Endothelial cell of umbilical vein (primary cell): ENCODE measurements around the gene LRRC72. TPM values are rescaled to one million over a fixed set of nuclear protein-coding genes. Genes with fewer than 3 reads are reported as not detected.

Experiments
- BruUV-seq: library from RNA; stranded (reverse); fragments of 400-500 nt; replicated peaks from 2 replicates; lab custom pipeline; 2021; lab: Mats Ljungman, UMichigan
- CTCF ChIA-PET: fragments of 300-600, 350-600 bp; sonication (Branson Sonifier 250); formaldehyde crosslinking; loops from one replicate; lab custom pipeline; 2021; ENCODE audit warnings: antibody characterized with exemption, inconsistent platforms; lab: Charles Lee
- POLR2A ChIA-PET: fragments of 300-600, 350-600 bp; sonication (Branson Sonifier 250); formaldehyde crosslinking; loops from one replicate; lab custom pipeline; 2021; ENCODE audit warnings: antibody characterized with exemption, inconsistent platforms; lab: Charles Lee
- DNase-seq: peaks from one replicate; pipeline ENCODE4 v3.0.0-alpha.2; 2011; ENCODE audit warnings: low read depth, low spot score
- FAIRE-seq: peaks from 2 replicates; lab custom pipeline; 2011; peaks lifted over from hg19 to GRCh38; lab: Jason Lieb, UNC
- H2AFZ ChIP-seq: 2 replicates; pipeline ENCODE4 v1.6.0; 2012; ENCODE audit warnings: low read depth, low read length, control low read depth, inconsistent platforms
- H3K27ac ChIP-seq: 2 replicates; pipeline ENCODE4 v1.5.1; 2011; ENCODE audit warnings: low read depth, mild to moderate bottlenecking, control low read depth, low read length, moderate library complexity; ENCODE audit not compliant: insufficient read depth
- H3K27me3 ChIP-seq, 2 experiments: 2 replicates each; pipeline versions ENCODE4 v1.6.0 to v1.6.1; 2011; ENCODE audit warnings: low read length in 2 of 2, mixed read lengths in 1 of 2; ENCODE audit not compliant: control insufficient read depth in 2 of 2, insufficient read depth in 2 of 2
- H3K36me3 ChIP-seq, 2 experiments: 2 replicates in 1 of 2; 3 replicates in 1 of 2; pipeline ENCODE4 v1.5.1; 2011; ENCODE audit warnings: low read length in 2 of 2, mild to moderate bottlenecking in 1 of 2, moderate library complexity in 1 of 2; ENCODE audit not compliant: control insufficient read depth in 2 of 2, insufficient read depth in 2 of 2; ENCODE audit errors: extremely low read depth in 1 of 2
- H3K4me1 ChIP-seq: 3 replicates; pipeline ENCODE4 v1.5.1; 2011; ENCODE audit warnings: mild to moderate bottlenecking, low read length; ENCODE audit not compliant: control insufficient read depth, insufficient read depth; ENCODE audit errors: extremely low read depth
- H3K4me2 ChIP-seq: 2 replicates; pipeline ENCODE4 v1.6.1; 2011; ENCODE audit warnings: low read length, control low read depth, mixed read lengths; ENCODE audit not compliant: insufficient read depth
- H3K4me3 ChIP-seq, 3 experiments: fragments of 200-600 bp in 1 of 3; sonication (generic), shearing (Covaris generic) in 1 of 3; replicated peaks in 1 of 3; 2 replicates each; pipeline ENCODE4 v1.5.1; 2011 to 2016; ENCODE audit warnings: control low read depth in 3 of 3, low read length in 3 of 3, mild to moderate bottlenecking in 2 of 3, inconsistent platforms in 1 of 3, low read depth in 1 of 3, moderate library complexity in 1 of 3; ENCODE audit not compliant: insufficient read depth in 1 of 3
- H3K79me2 ChIP-seq: 2 replicates; pipeline ENCODE4 v1.6.0; 2012; ENCODE audit warnings: low read length, inconsistent platforms; ENCODE audit not compliant: control insufficient read depth, insufficient read depth
- H3K9ac ChIP-seq: replicated peaks from 2 replicates; pipeline ENCODE3; 2011; ENCODE audit warnings: low read length, control low read depth; ENCODE audit not compliant: insufficient read depth; ENCODE audit errors: extremely low read depth
- H3K9me1 ChIP-seq: replicated peaks from 3 replicates; pipeline ENCODE4 v1.6.0; 2011; ENCODE audit warnings: mild to moderate bottlenecking, low read length; ENCODE audit not compliant: control insufficient read depth, insufficient read depth; ENCODE audit errors: extremely low read depth
- H3K9me3 ChIP-seq: replicated peaks from 2 replicates; pipeline ENCODE4 v1.5.1; 2012; ENCODE audit warnings: low read length, inconsistent platforms; ENCODE audit not compliant: control insufficient read depth, insufficient read depth
- H4K20me1 ChIP-seq: replicated peaks from 2 replicates; pipeline ENCODE3; 2011; ENCODE audit warnings: mild to moderate bottlenecking, low read length; ENCODE audit not compliant: control insufficient read depth, insufficient read depth; ENCODE audit errors: extremely low read depth
- EZH2 ChIP-seq: IDR thresholded peaks from 2 replicates; pipeline ENCODE4 v1.6.1; 2012; ENCODE audit warnings: borderline replicate concordance, low read depth, mild to moderate bottlenecking, moderate library complexity, low read length, inconsistent platforms; ENCODE audit not compliant: severe bottlenecking
- FOS ChIP-seq: IDR thresholded peaks from 2 replicates; pipeline ENCODE4 v1.6.1; 2011; ENCODE audit warnings: mild to moderate bottlenecking, low read length, moderate library complexity, borderline replicate concordance; ENCODE audit not compliant: insufficient read depth
- GATA2 ChIP-seq: IDR thresholded peaks from 2 replicates; pipeline ENCODE4 v1.7.0; 2011; ENCODE audit warnings: low read depth, mild to moderate bottlenecking, moderate library complexity, mixed read lengths, low read length; ENCODE audit not compliant: insufficient read length, insufficient read depth
- JUN ChIP-seq: IDR thresholded peaks from 2 replicates; pipeline ENCODE4 v1.6.1; 2011; ENCODE audit warnings: borderline replicate concordance, low read depth; ENCODE audit not compliant: insufficient read length, insufficient read depth
- POLR2AphosphoS5 ChIP-seq: IDR thresholded peaks from 2 replicates; pipeline ENCODE4 v1.6.1; 2012; ENCODE audit warnings: low read depth, mild to moderate bottlenecking, control low read depth, low read length, moderate library complexity; ENCODE audit not compliant: insufficient read depth
- dilution Hi-C: fragments of 300-500 bp; cut with MboI; formaldehyde crosslinking; loops from one replicate; pipeline ENCODE4 v1.15.0; 2019; ENCODE audit warnings: low sequenced_read_pairs; ENCODE audit not compliant: extremely low pct_ligation_motif_present
- intact Hi-C: fragments of 100-400 bp; cut with micrococcal nuclease; formaldehyde crosslinking; loops from one replicate; pipeline ENCODE4 v1.10.0; 2022
- polyA plus RNA-seq, 4 experiments: library from polyadenylated mRNA; depleted of rRNA in 3 of 4; stranded (reverse) in 3 of 4; unstranded in 1 of 4; fragments of >200 nt; gene quantifications; 2 replicates each; pipeline versions ENCODE4 v1.2.1 to v1.2.3, GENCODE V29; 2011 to 2012; ENCODE audit warnings: missing spikeins in 1 of 4
- total RNA-seq: library from RNA; stranded (reverse); gene quantifications from 2 replicates; pipeline ENCODE4 v1.2.3, GENCODE V29; 2021

The LRRC72 gene
- total and polyA plus RNA-seq, 2 donors (not counting 3 experiments of a cell fraction or from before 2014, with no cell fraction given) = not detected

- Histone ChIP-seq H2AFZ (no peak overlapping the region), H3K9ac (no peak overlapping the region), H3K4me3 (no peak overlapping the region), H3K4me2 (no peak overlapping the region), H3K27ac (no peak overlapping the region), H3K27me3 (no peaks in the 10 kb centered on the region), H3K9me1 (no peaks in the 10 kb centered on the region), H3K36me3 (no peaks in the 10 kb centered on the region), H3K79me2 (no peaks in the 10 kb centered on the region), H3K9me3 (no peaks in the 10 kb centered on the region), H3K4me1 (no peaks in the 10 kb centered on the region), H4K20me1 (no peaks in the 10 kb centered on the region)
- CTCF ChIA-PET = no interaction called here
- TF ChIP-seq JUN = no peak
- no peak for TF ChIP-seq POLR2AphosphoS5
- no peak for TF ChIP-seq GATA2
- no peak for TF ChIP-seq EZH2
- TF ChIP-seq FOS = no peak
- no peak for FAIRE-seq
- dilution Hi-C loops = no loop called here
- POLR2A ChIA-PET = no interaction called here
- no TSS peak for BruUV-seq
- intact Hi-C loops = no loop called here
- DNase-seq = no peak
These were observed 104.0 kb downstream of the LRRC72 start for GRCh38 chr7:16630654-16631053.

Other genes with a start within 250 kb of the LRRC72 start
- gene CRPPA, start 105.3 kb upstream of the LRRC72 start, total RNA-seq = 2.9 and 3.5 TPM in 2 replicates
- gene CRPPA, start 105.3 kb upstream of the LRRC72 start, polyA plus RNA-seq = 0.58 and 0.64 TPM in 2 replicates
- gene SOSTDC1, start 61.1 kb upstream of the LRRC72 start, total RNA-seq = not detected in 2 replicates
- not detected in 2 replicates for gene SOSTDC1, start 61.1 kb upstream of the LRRC72 start, polyA plus RNA-seq
- gene ANKMY2, start 118.9 kb downstream of the LRRC72 start, total RNA-seq = 9.8 and 11.6 TPM in 2 replicates
- gene ANKMY2, start 118.9 kb downstream of the LRRC72 start, polyA plus RNA-seq = 5.5 and 7.7 TPM in 2 replicates
- gene BZW2, start 119.4 kb downstream of the LRRC72 start, total RNA-seq = 95.3 and 106 TPM in 2 replicates
- gene BZW2, start 119.4 kb downstream of the LRRC72 start, polyA plus RNA-seq = 25.7 and 39.7 TPM in 2 replicates
- 33.0 and 42.2 TPM in 2 replicates for gene TSPAN13, start 226.9 kb downstream of the LRRC72 start, total RNA-seq
- 8.3 and 13.3 TPM in 2 replicates for gene TSPAN13, start 226.9 kb downstream of the LRRC72 start, polyA plus RNA-seq